Vagina (tissue), 2 donors: ENCODE data around the gene NOTCH2NLA. TPM values are rescaled to one million over a fixed set of nuclear protein-coding genes. Genes with fewer than 3 reads are reported as not detected.
"Not testable (repeated sequence)": the region's sequence is repeated elsewhere in the genome, so short reads cannot be mapped to it uniquely, and the experiment has no call there.

Source experiments
- DNase-seq, 2 donors: peaks; one replicate each; pipeline ENCODE4 v3.0.0-alpha.2; 2017; ENCODE audit errors: extremely low spot score in 2 of 2
- H3K27ac ChIP-seq: fragments of 200-600 bp; sonication (generic); one replicate; pipeline ENCODE4 v1.5.1; 2019
- H3K27me3 ChIP-seq: fragments of 200-600 bp; sonication (generic); one replicate; pipeline ENCODE4 v1.5.1; 2019
- H3K36me3 ChIP-seq, 2 donors: fragments of 200-600 bp; sonication (generic); one replicate each; pipeline ENCODE4 v1.5.1; 2017 to 2019
- H3K4me1 ChIP-seq: fragments of 200-600 bp; sonication (generic); one replicate; pipeline ENCODE4 v1.5.1; 2019
- H3K4me3 ChIP-seq, 2 donors: fragments of 200-600 bp; sonication (generic); 1 replicate in 1 of 2; 2 replicates in 1 of 2; pipeline ENCODE4 v1.5.1; 2016 to 2019
- H3K9me3 ChIP-seq: fragments of 200-600 bp; sonication (generic); one replicate; pipeline ENCODE4 v1.5.1; 2019
- intact Hi-C: fragments of 100-400 bp; cut with DNase I; formaldehyde crosslinking; loops from one replicate; pipeline ENCODE4 v1.15.1; 2023
- total RNA-seq: library from RNA; depleted of rRNA; stranded (reverse); fragments of >200 nt; gene quantifications from one replicate; pipeline ENCODE4 v1.2.3, GENCODE V29; 2016

Gene NOTCH2NLA
- total RNA-seq, 1 donor from 2014 or later = 59.4 TPM

DNA sequence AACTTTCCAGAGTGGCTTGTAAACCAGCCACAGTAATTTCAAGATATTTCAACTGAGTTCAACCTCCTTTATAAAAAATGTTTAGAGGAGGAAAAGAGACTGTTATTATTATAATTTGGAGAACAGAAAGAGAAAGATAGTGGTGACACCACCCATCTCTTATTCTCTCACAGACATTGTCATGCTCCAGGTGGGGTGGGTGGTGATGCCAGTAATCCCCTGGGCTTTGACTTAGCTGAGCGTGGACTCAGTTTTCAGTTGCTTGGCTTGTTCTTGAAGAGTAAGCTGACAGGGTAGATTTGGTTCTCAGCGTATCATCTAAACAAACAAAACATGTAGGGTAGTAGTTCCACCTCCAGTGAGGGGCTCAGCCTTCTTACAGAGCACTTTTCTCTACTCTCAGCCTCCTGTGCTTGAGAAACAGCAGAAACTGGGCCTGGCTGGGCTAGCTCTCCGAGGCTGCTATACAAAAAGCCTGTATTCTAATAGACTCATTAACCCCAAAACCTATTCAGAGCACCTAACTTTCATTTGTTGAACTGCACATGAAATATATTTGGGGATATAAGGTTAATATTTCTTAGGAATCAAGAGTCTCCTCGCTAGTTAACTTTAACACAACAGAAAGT, 25.9 kb upstream of the NOTCH2NLA start:
- not testable (repeated sequence) for H3K27me3 ChIP-seq

DNA sequence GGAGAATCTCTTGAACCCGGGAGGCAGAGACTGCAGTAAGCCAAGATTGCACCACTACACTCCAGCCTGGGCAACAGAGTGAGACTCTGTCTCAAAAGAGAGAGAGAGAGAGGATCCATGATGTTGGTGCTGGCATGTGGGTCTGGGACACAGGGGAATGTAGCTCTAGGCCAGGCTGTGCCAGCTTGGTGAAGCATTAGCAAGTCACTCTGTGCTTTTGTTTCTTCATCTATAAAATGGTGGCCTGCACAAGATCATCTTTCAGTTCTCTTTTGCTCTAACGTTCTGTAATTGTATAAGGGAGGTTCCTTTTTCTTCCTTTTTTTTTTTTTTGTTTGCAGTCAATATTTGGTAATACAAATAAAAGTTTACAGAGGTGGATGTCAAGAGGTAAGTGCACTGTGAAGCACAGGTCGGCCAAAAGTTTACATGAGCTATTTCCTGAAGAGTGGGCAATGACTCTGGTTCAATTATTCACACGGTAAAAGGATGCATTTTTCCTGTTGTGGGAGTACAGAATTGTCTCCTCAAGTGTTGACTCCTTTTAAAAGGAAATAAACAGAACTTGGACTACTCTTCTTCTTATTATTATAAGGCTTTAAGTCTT, 24.5 kb upstream of the NOTCH2NLA start:
- H3K4me1 ChIP-seq, H3K27me3 ChIP-seq, DNase-seq, intact Hi-C loops, H3K36me3 ChIP-seq, H3K4me3 ChIP-seq, H3K9me3 ChIP-seq, H3K27ac ChIP-seq: not testable (repeated sequence)

More for the DNA sequence above, 25.9 kb upstream of the NOTCH2NLA start:
- H3K36me3 ChIP-seq, H3K9me3 ChIP-seq, intact Hi-C loops, H3K4me3 ChIP-seq, H3K27ac ChIP-seq, DNase-seq, H3K4me1 ChIP-seq: not testable (repeated sequence)

DNA sequence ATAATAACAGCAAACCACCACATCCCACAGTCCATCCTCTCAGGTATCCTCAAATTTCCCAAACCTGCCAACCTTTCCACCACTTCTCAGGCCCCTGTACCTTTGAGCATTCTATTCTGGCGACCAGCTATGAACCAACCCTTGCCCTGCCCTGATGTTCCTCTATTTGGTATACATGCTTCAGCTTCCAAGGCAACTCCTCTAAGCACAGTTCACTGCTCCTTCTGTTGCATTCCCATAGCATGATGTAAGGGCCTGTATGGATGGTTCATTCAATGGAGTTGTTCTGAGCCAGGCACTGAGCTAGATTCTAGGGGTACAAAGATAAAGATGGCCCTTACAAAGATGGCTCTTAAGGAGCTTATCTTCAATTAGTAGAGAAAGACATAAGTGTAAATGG, 22.7 kb upstream of the NOTCH2NLA start:
- DNase-seq, H3K27ac ChIP-seq, intact Hi-C loops, H3K36me3 ChIP-seq, H3K9me3 ChIP-seq, H3K4me3 ChIP-seq, H3K4me1 ChIP-seq, H3K27me3 ChIP-seq: not testable (repeated sequence)

DNA sequence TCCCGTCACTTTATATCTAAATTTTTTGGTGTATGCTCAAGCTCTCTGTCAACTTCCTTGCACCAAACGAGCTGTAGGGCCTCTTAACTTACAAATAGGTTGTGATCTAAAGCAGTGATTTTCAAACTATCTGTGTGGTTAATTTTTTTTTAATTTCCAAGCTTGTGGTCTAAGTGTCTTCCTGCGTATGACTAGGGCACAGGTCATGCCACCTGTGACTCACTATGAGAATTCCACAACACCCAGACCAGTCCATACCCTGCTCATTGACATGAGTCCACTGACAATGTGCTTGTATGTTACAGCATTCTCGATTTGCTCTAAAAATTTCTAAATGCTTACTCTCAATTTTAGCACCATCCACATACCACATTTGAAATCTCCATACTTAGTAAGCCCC, 19.8 kb upstream of the NOTCH2NLA start:
- DNase-seq, intact Hi-C loops, H3K27ac ChIP-seq, H3K4me1 ChIP-seq, H3K36me3 ChIP-seq, H3K9me3 ChIP-seq, H3K4me3 ChIP-seq, H3K27me3 ChIP-seq: not testable (repeated sequence)

DNA sequence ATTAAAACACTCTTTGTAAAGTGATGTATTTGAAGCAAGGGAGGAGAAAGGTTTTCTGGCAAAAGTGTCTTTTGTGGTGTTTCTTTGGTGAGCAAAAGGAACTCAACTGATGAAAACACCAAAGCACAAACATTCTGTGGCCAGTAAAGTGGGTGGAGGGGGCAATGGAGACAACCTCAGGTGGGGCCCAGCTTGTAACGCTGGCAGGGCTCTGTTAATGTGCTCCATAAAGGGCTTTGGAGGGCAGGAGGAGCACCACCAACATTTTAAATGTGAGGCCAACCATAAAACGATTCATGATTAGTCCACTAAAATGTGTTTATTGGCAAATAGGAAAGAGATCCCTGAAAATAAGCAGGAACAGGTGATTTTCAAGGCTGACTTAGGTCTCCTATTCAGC, 7.8 kb upstream of the NOTCH2NLA start:
- intact Hi-C loops, H3K36me3 ChIP-seq, H3K4me1 ChIP-seq, H3K27ac ChIP-seq, H3K4me3 ChIP-seq, DNase-seq, H3K27me3 ChIP-seq, H3K9me3 ChIP-seq: not testable (repeated sequence)

DNA sequence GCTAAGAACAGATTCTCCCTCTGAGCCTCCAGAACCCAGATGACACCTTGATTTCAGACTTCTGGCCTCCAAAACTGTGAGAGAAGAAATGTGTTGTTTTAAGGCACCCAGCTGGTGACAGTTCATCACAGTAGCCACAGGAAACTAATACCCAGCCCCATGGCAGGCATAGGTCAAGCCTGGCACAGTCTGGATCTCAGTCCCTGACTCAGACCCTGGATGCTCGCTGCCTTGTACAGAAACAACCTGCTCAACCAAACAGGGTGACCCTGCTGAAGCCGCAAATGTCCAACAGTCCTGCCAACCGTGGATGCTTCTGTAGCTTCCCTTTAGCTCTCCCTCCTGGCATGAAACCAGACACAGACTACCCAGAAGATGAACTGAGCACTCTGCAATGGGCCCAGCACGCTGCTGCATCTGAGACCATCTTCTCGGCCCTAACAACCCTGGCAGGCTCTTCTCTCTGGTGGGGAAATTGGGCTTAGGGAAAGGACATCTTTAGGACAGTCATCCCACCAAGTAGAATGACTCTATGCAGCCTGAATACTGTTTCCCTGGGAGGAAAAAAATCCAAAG, 7.3 kb upstream of the NOTCH2NLA start:
- H3K4me3 ChIP-seq, H3K4me1 ChIP-seq, H3K9me3 ChIP-seq, H3K27me3 ChIP-seq, H3K36me3 ChIP-seq, H3K27ac ChIP-seq, intact Hi-C loops, DNase-seq: not testable (repeated sequence)

DNA sequence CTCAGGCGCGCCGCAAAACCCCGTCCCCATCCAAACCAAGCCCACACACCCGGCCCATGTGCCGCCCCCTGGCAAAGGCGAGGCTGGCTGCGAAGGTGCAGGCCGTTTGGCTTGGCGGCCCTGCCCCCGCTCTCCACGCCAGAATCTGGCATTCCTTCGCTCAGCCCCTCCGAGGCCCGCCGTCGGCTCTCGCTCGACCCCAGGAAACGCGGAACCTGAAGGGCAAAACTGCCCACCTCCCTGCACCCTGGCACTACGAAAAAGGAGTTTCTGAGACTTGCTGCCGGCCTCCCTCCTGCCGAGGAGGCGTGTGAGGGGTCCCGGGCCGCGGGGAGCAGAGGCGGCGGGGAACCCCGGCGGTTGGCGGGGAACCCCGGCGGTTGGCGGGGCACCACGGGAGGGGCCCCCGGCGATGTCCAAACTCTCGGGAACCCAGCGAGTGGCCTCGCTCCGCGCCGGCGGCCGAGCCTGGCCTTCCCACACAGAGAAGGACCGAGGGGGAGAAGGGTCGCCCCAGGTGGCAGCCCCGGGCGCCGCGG, 608 bp downstream of the NOTCH2NLA start:
- H3K9me3 ChIP-seq, H3K36me3 ChIP-seq, H3K27me3 ChIP-seq, H3K4me1 ChIP-seq, intact Hi-C loops, DNase-seq: not testable (repeated sequence)
- Histone ChIP-seq H3K4me3 (peak overlapping the region; percentile 42 to 56), H3K27ac (peak overlapping the region; percentile 81)

DNA sequence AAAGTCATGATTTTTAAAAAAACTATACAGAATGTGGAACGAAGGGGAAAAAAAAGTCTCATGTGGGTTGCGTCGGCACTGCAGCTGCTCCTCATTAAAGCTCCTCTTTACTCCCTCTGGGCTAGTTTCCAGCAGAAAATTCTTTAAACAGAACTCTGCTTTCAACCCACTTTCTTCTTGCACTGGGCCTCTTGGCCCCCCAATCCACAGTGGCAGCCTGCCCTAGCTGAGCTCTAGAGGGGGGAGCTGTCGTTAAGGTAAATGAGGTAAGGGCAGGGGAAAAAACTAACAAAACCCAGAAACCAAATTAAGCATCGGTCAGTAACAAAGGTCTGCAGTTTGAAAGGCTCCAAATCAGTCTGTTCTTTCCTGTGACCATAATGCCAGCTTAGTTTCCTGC, 54.3 kb downstream of the NOTCH2NLA start:
- H3K27ac ChIP-seq, DNase-seq, H3K4me1 ChIP-seq, H3K4me3 ChIP-seq, H3K36me3 ChIP-seq, H3K9me3 ChIP-seq, H3K27me3 ChIP-seq, intact Hi-C loops: not testable (repeated sequence)

DNA sequence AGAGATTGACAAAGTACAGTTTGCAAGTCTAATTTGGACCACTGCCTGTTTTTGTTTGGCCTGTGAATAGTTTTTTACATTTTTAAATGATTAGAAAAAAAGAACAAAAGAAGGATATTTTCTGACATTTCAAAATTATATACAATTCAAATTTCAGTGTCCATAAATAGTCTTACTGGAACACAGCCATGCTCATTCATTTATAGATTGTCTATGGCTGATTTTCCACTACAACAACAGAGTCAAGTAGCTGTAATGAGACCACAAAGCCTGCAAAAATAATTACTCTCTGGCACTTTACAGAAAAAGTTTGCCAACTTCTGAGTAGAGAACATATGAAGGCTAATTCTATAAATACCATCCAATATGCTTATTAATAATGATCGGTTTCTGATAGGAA, 61.1 kb downstream of the NOTCH2NLA start:
- H3K36me3 ChIP-seq, DNase-seq, intact Hi-C loops, H3K4me1 ChIP-seq, H3K4me3 ChIP-seq, H3K27ac ChIP-seq, H3K27me3 ChIP-seq, H3K9me3 ChIP-seq: not testable (repeated sequence)

DNA sequence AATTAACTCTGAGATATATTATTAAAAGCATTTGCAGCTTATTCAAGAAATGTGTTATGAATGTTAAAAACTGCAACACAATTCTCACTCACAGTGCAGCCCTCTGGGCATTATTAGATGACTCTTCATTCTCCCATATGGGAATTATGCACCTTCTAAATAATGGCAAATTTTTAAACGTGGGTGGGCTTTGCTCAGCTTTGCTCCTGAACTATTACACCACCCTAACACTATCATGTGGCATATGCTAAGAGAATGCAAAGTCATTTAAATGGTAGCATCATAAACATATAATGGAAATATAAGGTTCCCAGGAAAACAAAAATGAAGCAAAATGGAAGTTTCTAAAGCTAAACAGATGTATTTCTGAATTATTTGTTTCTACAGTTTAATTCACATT, 61.5 kb downstream of the NOTCH2NLA start:
- H3K27me3 ChIP-seq, H3K27ac ChIP-seq, H3K9me3 ChIP-seq, intact Hi-C loops, H3K4me3 ChIP-seq, H3K36me3 ChIP-seq, DNase-seq, H3K4me1 ChIP-seq: not testable (repeated sequence)

DNA sequence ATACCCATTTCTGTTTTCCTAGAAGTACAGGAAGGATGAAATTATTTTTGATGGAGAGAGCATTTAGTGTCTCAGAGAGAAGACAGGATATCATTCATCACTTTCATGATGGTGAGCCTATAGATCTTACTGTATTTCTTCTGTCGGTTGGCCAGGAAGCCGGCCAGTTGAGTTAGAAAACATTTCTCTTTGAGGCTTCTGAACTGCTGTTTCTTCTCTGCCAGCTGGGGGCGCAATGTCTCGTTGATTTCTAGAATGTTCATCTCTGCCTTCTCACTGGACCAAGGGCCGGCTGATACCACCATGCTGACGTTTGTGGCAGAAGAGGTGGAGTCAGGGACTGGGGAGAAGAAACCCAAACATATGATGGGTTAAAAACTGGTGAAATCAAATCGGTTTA, 84.4 kb downstream of the NOTCH2NLA start, which contains the start of gene NBPF10:
TSS of gene NBPF10 (minus strand) at position 340 of the 400 bp plus-strand sequence. CDS start at position 305, 35 bp downstream.
- DNase-seq, H3K27ac ChIP-seq, H3K4me3 ChIP-seq, H3K27me3 ChIP-seq, intact Hi-C loops, H3K36me3 ChIP-seq, H3K4me1 ChIP-seq, H3K9me3 ChIP-seq: not testable (repeated sequence)
